Measurements from ENCODE around the gene PTPRD.

The PTPRD gene

DNA sequence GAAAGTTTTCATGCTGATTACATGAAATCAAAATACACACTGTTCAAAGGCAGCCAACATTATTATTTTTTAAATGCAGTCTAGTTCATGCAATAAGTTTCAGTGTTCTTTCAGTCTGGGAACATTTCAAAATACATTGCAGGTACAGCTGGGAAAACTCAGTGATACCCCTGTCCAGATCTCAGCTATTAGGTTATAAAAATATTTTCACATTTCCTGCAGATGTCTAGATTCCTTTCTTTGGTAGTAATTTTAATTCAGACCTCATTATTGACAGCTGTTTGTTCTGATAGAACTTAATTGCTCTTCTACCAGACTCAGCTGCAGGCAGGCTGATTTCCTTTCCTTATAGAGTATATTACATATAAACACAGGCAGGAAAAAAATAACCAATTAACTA is 2256.4 kb downstream of the PTPRD start:
- DNase-seq (ENCODE audit: low read depth), result no peak

DNA sequence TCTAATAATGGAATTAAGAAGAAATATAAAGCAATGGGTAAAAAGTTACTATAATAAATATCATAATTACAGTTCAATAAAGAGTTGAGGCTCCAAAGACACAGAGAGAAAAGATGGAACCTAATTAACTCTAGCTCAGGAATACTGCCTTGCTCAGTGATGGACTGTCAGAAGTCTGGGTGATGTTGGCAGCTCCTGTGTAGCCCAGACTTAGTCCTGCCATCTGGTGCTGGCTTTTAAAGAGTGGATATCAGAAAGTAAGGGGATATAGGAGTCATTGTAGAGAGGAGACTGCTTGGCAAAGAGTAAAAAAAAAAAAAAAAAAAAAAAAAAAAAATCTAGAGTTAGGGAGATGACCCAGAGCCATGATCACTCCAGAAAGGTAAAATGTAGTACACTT is 2261.4 kb downstream of the PTPRD start:
- no peak overlapping the region for H3K4me3 ChIP-seq (ENCODE audit: control insufficient read depth, low read depth, low read length)
- DNase-seq (ENCODE audit: low read depth), result no peak

More for the DNA sequence above, 2256.4 kb downstream of the PTPRD start:
- TF ChIP-seq, protein P1, sequence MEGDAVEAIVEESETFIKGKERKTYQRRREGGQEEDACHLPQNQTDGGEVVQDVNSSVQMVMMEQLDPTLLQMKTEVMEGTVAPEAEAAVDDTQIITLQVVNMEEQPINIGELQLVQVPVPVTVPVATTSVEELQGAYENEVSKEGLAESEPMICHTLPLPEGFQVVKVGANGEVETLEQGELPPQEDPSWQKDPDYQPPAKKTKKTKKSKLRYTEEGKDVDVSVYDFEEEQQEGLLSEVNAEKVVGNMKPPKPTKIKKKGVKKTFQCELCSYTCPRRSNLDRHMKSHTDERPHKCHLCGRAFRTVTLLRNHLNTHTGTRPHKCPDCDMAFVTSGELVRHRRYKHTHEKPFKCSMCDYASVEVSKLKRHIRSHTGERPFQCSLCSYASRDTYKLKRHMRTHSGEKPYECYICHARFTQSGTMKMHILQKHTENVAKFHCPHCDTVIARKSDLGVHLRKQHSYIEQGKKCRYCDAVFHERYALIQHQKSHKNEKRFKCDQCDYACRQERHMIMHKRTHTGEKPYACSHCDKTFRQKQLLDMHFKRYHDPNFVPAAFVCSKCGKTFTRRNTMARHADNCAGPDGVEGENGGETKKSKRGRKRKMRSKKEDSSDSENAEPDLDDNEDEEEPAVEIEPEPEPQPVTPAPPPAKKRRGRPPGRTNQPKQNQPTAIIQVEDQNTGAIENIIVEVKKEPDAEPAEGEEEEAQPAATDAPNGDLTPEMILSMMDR (IDR thresholded peaks at IDR 0.05; ENCODE audit: control insufficient read depth, insufficient read depth, low read depth, low read length, missing control alignments), result no peak
- no peak overlapping the region for H3K4me3 ChIP-seq (ENCODE audit: control insufficient read depth, low read depth, low read length)

DNA sequence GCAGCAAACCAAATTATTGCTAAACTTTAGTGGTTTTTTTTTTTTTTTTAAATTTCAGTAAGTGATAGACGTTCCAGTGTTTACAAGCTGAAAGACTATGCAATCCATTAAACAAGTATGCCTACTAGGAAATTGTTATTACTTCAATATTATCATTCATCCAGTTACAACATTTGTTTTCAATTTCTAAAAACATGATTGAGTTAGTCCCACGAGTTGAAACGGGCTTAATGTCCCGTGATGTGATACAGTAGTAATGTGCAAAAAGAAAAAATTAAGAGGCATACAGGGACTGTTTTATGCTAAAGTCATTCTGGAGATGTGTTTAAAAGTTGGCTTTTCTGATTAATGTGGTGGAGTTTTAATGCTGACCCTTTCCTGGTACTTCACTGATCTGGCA is 2262.9 kb downstream of the PTPRD start:
- no peak for DNase-seq (ENCODE audit: low read depth)
- TF ChIP-seq, protein P1 (IDR thresholded peaks at IDR 0.05; ENCODE audit: control insufficient read depth, insufficient read depth, low read depth, low read length, missing control alignments), result no peak
- H3K4me3 ChIP-seq (ENCODE audit: control insufficient read depth, low read depth, low read length), result no peak overlapping the region

More for the DNA sequence above, 2261.4 kb downstream of the PTPRD start:
- TF ChIP-seq, protein P1 (IDR thresholded peaks at IDR 0.05; ENCODE audit: control insufficient read depth, insufficient read depth, low read depth, low read length, missing control alignments), result no peak

DNA sequence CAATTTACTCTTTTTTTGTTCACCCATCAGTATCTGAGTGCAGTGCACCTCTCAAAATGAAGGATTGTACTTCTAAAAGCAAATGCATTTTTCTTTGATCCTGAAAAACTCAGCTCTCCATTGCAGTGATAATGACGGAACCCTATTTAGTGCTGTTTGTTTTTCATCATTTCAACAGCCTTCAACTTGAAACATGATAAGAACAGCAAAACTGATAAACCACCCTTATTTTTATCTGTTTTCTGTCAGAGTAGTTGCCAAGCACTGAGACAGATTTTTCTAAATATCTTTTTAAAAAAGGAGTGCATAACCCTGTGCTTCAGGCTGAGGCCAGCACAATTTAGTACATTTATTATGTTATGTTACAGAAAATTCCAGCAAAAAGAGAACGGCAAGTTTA is 2263.4 kb downstream of the PTPRD start:
- TF ChIP-seq, protein P1 (IDR thresholded peaks at IDR 0.05; ENCODE audit: control insufficient read depth, insufficient read depth, low read depth, low read length, missing control alignments), result no peak
- H3K4me3 ChIP-seq (ENCODE audit: control insufficient read depth, low read depth, low read length), result no peak overlapping the region

DNA sequence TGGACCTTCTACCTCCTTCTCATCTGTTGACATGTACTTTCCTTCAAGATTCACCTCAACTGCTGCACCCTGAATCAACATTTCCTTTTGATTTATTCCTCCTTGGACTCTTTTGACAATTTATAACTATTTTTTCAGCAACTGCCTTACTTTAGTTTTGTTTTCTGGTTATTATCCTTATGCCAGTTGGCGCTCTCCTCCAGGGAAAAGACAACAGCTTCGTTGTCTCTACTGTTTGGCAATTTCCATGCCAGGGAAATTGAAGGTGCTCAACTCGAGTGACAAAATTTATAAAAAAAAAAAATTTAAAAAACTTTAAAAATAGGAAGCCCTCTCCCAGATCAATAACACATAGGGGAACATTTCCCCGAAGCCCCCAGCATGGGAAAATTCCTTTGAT is 2264.0 kb downstream of the PTPRD start:
- no peak overlapping the region for H3K4me3 ChIP-seq (ENCODE audit: control insufficient read depth, low read depth, low read length)
- no peak for DNase-seq (ENCODE audit: low read depth)
- TF ChIP-seq, protein P1 (IDR thresholded peaks at IDR 0.05; ENCODE audit: control insufficient read depth, insufficient read depth, low read depth, low read length, missing control alignments), result no peak

More for the DNA sequence above, 2263.4 kb downstream of the PTPRD start:
- no peak for DNase-seq (ENCODE audit: low read depth)

DNA sequence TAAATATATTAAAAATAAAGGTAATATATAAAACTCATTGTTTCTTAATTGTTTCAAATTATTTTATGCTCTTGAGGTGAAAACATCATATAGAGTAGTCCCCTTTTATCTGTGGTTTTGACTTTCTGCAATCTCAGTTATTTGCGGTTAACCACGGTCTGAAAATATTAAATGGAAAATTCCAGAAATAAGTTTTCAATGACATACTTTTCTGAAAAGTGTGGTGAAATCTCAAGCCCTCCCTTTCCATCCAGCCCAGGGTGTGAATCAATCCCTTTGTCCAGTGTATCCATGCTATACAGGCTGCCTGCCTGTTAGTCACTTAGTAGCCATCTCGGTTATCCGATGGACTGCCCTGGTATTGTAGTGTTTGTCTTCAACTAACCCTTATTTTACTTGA is 2266.5 kb downstream of the PTPRD start:
- TF ChIP-seq, protein P1 (IDR thresholded peaks at IDR 0.05; ENCODE audit: control insufficient read depth, insufficient read depth, low read depth, low read length, missing control alignments), result no peak
- peak; percentile 8 for DNase-seq (ENCODE audit: low read depth)
- H3K4me3 ChIP-seq (ENCODE audit: control insufficient read depth, low read depth, low read length), result no peak overlapping the region
